22Rv1 (cell line): ENCODE data around the gene DSCAM.

Experiments used
- ZFX ChIP-seq: fragments of 450-650 bp; IDR thresholded peaks from 2 replicates; pipeline ENCODE4 v1.6.1; 2017; ENCODE audit warnings: antibody characterized with exemption, borderline replicate concordance
- TF ChIP-seq, protein P1 (sequence below): fragments of 450-650 bp; IDR thresholded peaks from 2 replicates; pipeline ENCODE4 v1.5.1; 2017; ENCODE audit warnings: mild to moderate bottlenecking

DNA sequence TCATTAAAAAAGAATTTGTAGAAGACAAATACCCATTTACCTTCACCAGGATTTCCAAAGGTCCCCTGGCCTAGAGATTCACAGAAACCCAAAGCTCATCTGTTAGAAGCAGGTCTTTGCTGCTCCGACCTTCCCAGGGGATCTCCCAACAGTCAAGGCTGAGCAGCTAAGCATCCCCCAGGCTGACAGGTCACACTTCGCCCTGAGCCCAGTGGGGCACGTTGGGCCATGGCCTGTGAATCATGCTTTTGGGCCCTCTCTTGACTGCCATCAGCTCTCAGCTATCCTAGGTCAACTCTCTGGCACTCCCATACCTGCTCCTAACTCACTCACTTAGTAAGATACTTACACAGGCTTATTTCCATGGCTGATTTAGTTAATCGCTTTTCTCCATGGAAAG lies 157.7 kb downstream of the DSCAM start:
- TF ChIP-seq, protein P1, sequence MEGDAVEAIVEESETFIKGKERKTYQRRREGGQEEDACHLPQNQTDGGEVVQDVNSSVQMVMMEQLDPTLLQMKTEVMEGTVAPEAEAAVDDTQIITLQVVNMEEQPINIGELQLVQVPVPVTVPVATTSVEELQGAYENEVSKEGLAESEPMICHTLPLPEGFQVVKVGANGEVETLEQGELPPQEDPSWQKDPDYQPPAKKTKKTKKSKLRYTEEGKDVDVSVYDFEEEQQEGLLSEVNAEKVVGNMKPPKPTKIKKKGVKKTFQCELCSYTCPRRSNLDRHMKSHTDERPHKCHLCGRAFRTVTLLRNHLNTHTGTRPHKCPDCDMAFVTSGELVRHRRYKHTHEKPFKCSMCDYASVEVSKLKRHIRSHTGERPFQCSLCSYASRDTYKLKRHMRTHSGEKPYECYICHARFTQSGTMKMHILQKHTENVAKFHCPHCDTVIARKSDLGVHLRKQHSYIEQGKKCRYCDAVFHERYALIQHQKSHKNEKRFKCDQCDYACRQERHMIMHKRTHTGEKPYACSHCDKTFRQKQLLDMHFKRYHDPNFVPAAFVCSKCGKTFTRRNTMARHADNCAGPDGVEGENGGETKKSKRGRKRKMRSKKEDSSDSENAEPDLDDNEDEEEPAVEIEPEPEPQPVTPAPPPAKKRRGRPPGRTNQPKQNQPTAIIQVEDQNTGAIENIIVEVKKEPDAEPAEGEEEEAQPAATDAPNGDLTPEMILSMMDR, result no peak
- no peak for TF ChIP-seq ZFX
